ENCODE results near the gene BDP1.
A peak's percentile ranks its signal among the peaks of the same experiment; 100 is the strongest.
"Not testable (repeated sequence)": the region's sequence is repeated elsewhere in the genome, so short reads cannot be mapped to it uniquely, and the experiment has no call there.

Gene BDP1, protein sequence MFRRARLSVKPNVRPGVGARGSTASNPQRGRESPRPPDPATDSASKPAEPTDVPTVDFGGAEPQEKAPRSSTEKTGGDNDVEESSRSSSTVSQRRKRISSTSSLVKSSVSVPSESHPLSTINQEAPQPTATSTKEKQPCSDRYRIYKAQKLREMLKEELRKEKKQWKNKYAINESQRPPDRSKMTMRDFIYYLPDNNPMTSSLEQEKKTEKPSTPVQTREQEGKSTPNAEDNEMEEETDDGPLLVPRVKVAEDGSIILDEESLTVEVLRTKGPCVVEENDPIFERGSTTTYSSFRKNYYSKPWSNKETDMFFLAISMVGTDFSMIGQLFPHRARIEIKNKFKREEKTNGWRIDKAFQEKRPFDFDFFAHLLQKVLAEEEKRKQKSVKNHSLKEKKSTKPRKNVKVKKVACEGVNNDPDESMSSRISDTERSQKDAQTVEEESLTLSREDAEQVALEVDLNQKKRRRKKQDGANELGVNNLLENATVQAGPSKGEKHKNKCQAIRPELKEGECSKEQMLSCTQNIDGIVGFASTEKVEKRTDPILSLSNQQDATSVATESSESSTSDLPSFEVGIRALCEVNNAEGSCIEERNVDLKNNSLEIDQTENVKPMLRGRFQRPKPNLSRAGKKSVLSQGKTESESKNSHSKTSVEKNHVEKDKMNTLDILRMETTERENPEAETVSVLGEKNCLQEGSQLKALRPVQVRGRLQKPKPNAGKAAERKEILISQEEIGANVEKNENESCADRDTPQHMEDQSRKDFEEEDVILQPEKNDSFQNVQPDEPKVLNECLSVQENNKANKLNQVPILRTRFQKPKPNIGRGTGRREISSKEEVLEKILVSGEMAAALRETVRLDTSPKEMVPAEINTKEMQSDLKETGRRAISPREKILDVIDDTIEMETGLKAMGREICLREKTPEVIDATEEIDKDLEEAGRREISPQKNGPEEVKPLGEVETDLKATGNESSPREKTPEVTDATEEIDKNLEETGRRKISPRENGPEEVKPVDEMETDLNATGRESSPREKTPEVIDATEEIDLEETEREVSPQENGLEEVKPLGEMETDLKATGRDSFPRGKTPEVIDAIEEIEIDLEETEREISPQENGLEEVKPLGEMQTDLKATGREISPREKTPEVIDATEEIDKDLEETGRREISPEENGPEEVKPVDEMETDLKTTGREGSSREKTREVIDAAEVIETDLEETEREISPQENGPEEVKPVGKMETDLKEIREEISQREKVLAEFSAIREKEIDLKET (N-terminal part only)

DNA sequence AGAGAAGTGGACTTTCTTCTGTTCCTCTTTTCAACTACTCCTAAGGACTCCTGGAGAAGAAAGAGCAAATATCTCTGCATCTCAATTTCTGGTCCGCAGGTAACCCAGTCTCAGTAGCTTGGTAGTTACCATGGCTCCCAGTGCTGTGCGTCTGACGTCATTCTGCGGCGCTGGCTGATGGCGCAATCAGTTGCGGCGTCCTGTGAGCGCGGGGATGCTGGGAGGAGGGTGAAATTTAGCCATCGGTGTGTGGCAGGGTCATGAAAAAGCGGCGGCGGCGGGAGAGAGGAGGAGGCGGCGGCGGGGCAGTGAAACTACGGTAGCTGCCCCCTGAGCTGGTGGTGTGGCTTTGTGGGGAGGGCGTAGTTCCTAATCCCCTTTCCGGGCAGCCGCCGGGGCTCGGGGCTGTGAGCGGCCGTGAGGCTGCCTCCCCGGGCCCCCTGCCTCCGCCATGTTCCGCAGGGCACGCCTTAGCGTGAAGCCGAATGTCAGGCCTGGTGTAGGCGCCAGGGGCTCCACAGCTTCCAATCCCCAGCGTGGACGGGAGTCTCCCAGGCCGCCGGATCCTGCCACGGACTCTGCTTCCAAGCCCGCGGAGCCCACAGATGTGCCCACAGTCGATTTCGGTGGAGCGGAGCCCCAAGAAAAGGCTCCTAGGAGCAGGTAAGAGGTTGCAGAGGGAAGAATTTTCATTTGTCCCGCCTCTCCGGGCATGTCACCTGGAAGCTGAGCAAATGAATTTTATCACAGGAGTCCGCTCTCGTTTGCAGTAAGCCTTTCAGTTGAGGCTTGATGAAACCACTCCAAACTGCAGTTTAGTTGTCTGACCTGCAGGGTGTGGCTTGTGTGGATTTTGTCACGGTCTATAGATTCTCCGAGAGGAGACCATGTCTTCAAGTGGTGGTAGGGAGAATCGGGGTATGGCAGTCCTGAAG, at the start of gene BDP1:
TSS of gene BDP1 (plus strand) at position 225 of the 935 bp plus-strand sequence. CDS start at position 452, 227 bp downstream.
- H3K4me1 ChIP-seq (ENCODE audit: low read depth, poor library complexity, severe bottlenecking) = peaks cover 17% of the 10 kb centered on the region
- H3K27me3 ChIP-seq (ENCODE audit: insufficient read depth, low read depth) = no peaks in the 10 kb centered on the region
- H3K27ac ChIP-seq = peak within 1 kb of the TSS; percentile 96
- peaks cover 6% of the 10 kb centered on the region; the same call in 1 of the 2 replicates for H3K36me3 ChIP-seq (ENCODE audit: insufficient read depth)
- H2AFZ ChIP-seq (ENCODE audit: low read depth) = peak within 1 kb of the TSS; percentile 67
- no peak within 1 kb of the TSS for H3K4me3 ChIP-seq (IDR thresholded peaks at IDR 0.05; ENCODE audit: insufficient read depth, low read depth, low read length)
- no peaks in the 10 kb centered on the region for H4K20me1 ChIP-seq (ENCODE audit: insufficient read depth)
- peak within 1 kb of the TSS; percentile 94 for H3K9ac ChIP-seq
- peaks cover 42% of the 10 kb centered on the region for H3K79me2 ChIP-seq (ENCODE audit: insufficient read depth, low read depth)
- peak within 1 kb of the TSS; percentile 92 for H3K4me2 ChIP-seq
- TF ChIP-seq, protein P1, sequence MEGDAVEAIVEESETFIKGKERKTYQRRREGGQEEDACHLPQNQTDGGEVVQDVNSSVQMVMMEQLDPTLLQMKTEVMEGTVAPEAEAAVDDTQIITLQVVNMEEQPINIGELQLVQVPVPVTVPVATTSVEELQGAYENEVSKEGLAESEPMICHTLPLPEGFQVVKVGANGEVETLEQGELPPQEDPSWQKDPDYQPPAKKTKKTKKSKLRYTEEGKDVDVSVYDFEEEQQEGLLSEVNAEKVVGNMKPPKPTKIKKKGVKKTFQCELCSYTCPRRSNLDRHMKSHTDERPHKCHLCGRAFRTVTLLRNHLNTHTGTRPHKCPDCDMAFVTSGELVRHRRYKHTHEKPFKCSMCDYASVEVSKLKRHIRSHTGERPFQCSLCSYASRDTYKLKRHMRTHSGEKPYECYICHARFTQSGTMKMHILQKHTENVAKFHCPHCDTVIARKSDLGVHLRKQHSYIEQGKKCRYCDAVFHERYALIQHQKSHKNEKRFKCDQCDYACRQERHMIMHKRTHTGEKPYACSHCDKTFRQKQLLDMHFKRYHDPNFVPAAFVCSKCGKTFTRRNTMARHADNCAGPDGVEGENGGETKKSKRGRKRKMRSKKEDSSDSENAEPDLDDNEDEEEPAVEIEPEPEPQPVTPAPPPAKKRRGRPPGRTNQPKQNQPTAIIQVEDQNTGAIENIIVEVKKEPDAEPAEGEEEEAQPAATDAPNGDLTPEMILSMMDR (conservative IDR thresholded peaks at IDR 0.05; ENCODE audit: low read depth, low read length) = peak; percentile 66

DNA sequence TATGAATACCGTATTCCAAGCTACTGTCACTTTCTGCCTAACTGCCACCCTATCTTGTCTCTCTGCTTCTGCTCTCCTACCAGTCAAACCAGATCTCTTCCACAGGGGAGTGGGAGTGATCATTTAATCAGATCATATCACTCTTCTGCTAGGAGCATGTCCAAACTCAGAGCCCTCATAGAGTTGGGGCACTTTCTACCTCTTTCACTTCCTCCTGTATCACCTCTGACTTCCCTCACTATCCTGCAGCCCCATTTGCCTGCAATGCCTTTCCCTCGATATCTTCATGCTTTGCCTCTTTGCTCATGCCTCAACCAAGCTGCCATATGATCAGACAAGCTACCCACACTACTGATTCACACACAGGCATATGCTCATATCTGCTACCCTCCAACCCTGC, 45.4 kb upstream of the BDP1 start:
- not testable (repeated sequence) for H2AFZ ChIP-seq (ENCODE audit: low read depth); H3K27ac ChIP-seq; H3K4me1 ChIP-seq (ENCODE audit: low read depth, poor library complexity, severe bottlenecking); H3K4me3 ChIP-seq (IDR thresholded peaks at IDR 0.05; ENCODE audit: insufficient read depth, low read depth, low read length); H3K4me2 ChIP-seq; H3K79me2 ChIP-seq (ENCODE audit: insufficient read depth, low read depth); H3K27me3 ChIP-seq (ENCODE audit: insufficient read depth, low read depth); H3K9ac ChIP-seq; H4K20me1 ChIP-seq (ENCODE audit: insufficient read depth); H3K36me3 ChIP-seq (ENCODE audit: insufficient read depth)

DNA sequence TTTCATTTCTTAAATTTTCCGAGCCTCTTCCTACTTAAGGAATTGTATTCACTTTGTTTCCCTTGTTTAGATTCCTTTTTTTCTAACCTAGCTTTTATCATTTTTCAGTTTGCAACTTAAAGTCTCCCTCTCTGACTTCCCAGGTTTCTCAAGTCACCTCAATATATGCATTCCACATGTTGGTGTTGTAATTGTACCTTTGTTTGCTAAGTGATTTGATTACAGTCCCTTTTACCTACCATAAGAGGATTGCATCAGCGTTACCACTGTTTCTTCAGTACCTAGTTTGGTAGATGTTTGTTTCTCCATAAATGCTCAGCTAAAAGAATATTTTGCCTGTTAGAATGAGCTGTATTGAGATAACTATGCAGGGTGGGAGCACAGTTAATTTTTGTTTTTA, 39.8 kb upstream of the BDP1 start:
- not testable (repeated sequence) for H3K4me2 ChIP-seq; H3K9ac ChIP-seq; H3K27me3 ChIP-seq (ENCODE audit: insufficient read depth, low read depth); H3K36me3 ChIP-seq (ENCODE audit: insufficient read depth); H4K20me1 ChIP-seq (ENCODE audit: insufficient read depth); H3K79me2 ChIP-seq (ENCODE audit: insufficient read depth, low read depth); H3K4me3 ChIP-seq (IDR thresholded peaks at IDR 0.05; ENCODE audit: insufficient read depth, low read depth, low read length); H3K4me1 ChIP-seq (ENCODE audit: low read depth, poor library complexity, severe bottlenecking); H2AFZ ChIP-seq (ENCODE audit: low read depth); H3K27ac ChIP-seq

DNA sequence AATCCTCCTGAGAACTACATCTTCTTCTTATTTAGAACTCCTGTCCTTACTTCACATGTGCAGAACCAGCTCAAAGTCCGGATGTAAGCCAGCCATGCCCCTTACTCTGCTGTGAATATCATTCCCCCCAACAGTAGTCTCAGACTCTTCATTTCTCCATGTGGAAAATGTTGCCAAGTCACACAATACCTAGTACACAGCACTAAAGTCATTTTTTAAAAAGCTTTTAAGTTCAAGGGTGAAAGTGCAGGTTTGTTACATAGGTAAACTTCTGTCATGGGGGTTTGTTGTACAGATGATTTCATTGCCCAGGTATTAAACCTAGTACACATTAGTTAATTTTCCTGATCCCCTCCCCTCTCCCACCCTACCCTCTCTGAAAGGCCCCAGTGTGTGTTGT, 37.4 kb upstream of the BDP1 start:
- not testable (repeated sequence) for H4K20me1 ChIP-seq (ENCODE audit: insufficient read depth); H3K9ac ChIP-seq; H3K79me2 ChIP-seq (ENCODE audit: insufficient read depth, low read depth); H3K27ac ChIP-seq; H3K4me1 ChIP-seq (ENCODE audit: low read depth, poor library complexity, severe bottlenecking); H2AFZ ChIP-seq (ENCODE audit: low read depth); H3K27me3 ChIP-seq (ENCODE audit: insufficient read depth, low read depth); H3K36me3 ChIP-seq (ENCODE audit: insufficient read depth); H3K4me3 ChIP-seq (IDR thresholded peaks at IDR 0.05; ENCODE audit: insufficient read depth, low read depth, low read length); H3K4me2 ChIP-seq

DNA sequence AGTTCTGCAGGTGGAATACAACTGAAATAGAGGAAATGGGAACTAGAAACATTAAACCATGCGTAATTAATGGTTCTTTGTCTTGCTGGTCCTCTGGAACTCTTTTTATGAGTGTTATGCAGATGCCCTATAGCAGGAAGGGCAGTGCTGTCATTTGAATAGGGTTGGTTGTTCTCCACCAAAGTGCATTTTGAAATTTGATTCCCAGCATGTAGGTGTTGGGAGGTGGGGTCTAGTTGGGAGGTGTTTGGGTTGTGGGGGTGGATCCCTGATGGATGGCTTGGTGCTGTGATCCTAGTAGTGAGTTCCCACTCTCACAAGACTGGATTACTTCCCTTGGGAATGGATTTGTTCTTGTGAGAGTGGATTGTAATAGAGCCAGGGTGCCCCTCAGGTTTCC, 34.2 kb upstream of the BDP1 start:
- H3K27ac ChIP-seq; H3K27me3 ChIP-seq (ENCODE audit: insufficient read depth, low read depth); H2AFZ ChIP-seq (ENCODE audit: low read depth); H3K36me3 ChIP-seq (ENCODE audit: insufficient read depth); H4K20me1 ChIP-seq (ENCODE audit: insufficient read depth); H3K4me1 ChIP-seq (ENCODE audit: low read depth, poor library complexity, severe bottlenecking); H3K79me2 ChIP-seq (ENCODE audit: insufficient read depth, low read depth); H3K9ac ChIP-seq; H3K4me3 ChIP-seq (IDR thresholded peaks at IDR 0.05; ENCODE audit: insufficient read depth, low read depth, low read length); H3K4me2 ChIP-seq: not testable (repeated sequence)

DNA sequence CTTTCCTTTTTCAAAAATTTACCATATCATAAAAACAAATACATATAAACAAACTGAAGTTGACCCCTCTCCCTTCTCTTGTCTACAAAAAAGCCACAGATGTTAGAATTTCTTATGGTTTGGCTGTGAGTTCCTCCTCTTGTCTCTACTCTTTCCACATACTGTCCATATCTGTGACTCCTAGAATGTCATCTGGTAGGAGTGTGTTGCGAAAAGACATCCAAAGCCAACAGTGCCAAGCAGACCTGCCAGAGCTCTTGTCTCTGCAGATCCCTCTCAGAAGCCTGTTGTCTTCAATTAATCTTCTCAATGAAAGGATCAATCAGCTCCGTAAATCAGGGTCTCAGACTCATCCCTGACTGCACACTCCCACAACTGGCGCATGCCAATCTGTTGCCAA, 31.6 kb upstream of the BDP1 start:
- H3K27me3 ChIP-seq (ENCODE audit: insufficient read depth, low read depth); H4K20me1 ChIP-seq (ENCODE audit: insufficient read depth); H3K9ac ChIP-seq; H3K4me2 ChIP-seq; H3K27ac ChIP-seq; H2AFZ ChIP-seq (ENCODE audit: low read depth); H3K79me2 ChIP-seq (ENCODE audit: insufficient read depth, low read depth); H3K4me1 ChIP-seq (ENCODE audit: low read depth, poor library complexity, severe bottlenecking); H3K4me3 ChIP-seq (IDR thresholded peaks at IDR 0.05; ENCODE audit: insufficient read depth, low read depth, low read length); H3K36me3 ChIP-seq (ENCODE audit: insufficient read depth): not testable (repeated sequence)

DNA sequence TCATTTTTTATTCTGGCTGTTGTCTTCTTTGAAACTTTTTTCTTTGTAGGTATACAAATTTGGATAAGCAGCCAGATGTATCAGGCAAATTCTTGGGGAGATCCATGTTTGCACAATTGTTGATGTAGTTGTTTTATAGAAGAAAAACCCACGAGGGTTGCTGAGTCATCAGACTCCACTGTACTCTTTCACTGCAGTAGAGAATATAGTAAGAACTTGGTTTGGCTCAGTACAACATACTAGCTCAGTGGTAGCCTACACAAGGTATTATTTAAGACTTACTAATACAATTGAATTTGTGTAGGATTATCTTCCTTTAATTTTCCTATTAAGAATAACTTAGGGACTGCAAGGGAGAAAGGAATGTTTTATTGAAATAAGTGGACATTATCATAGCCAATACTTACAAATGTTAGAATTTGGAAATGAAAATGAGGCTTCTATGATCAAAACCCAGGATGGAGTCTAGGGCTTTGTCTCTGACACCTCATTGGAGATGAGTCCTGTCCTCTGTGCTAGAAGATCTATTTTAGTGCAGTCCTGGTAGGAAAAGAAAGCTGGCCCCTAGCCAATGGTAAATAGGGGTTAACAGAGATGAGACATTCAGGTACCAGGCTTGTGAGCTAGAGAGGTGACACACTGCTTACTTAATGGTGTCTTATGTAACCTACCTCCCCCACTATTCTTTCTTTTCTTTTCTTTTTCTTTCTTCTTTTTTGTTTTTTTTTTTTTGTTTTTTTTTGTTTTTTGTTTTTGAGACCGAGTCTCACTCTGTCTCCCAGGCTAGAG, 28.6 kb upstream of the BDP1 start:
- H3K4me2 ChIP-seq; H3K27ac ChIP-seq; H2AFZ ChIP-seq (ENCODE audit: low read depth); H3K4me1 ChIP-seq (ENCODE audit: low read depth, poor library complexity, severe bottlenecking); H3K4me3 ChIP-seq (IDR thresholded peaks at IDR 0.05; ENCODE audit: insufficient read depth, low read depth, low read length); H3K79me2 ChIP-seq (ENCODE audit: insufficient read depth, low read depth); H3K36me3 ChIP-seq (ENCODE audit: insufficient read depth); H3K27me3 ChIP-seq (ENCODE audit: insufficient read depth, low read depth); H4K20me1 ChIP-seq (ENCODE audit: insufficient read depth); H3K9ac ChIP-seq: not testable (repeated sequence)

DNA sequence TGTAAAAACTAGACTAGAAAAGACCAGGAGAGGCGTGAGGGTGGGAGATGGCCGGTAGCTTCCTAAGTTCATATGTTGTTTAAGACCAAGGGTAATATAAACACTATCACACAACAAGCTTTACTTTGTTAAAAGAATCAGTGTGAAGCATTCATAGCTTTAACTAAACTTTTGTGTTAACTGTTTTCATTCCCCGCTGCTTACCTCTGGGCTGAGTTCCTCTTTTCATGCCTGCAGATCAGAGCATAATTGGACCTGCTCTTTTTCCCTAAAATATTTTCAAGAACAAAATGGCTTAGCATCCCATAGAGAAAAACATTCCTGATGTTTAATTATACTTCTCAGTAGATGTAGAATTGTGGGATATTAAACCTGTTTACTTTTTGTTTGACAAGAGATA, 23.0 kb upstream of the BDP1 start:
- not testable (repeated sequence) for H4K20me1 ChIP-seq (ENCODE audit: insufficient read depth); H3K4me1 ChIP-seq (ENCODE audit: low read depth, poor library complexity, severe bottlenecking); H3K27ac ChIP-seq; H3K4me2 ChIP-seq; H2AFZ ChIP-seq (ENCODE audit: low read depth); H3K4me3 ChIP-seq (IDR thresholded peaks at IDR 0.05; ENCODE audit: insufficient read depth, low read depth, low read length); H3K79me2 ChIP-seq (ENCODE audit: insufficient read depth, low read depth); H3K36me3 ChIP-seq (ENCODE audit: insufficient read depth); H3K27me3 ChIP-seq (ENCODE audit: insufficient read depth, low read depth); H3K9ac ChIP-seq

Measured in KMS-11 (cell line).